ENCODE results near the gene CFAP77. TPM values are rescaled to one million over a fixed set of nuclear protein-coding genes. Genes with fewer than 3 reads are reported as not detected.

CFAP77 gene
- total and polyA plus RNA-seq, 2 of the 4 experiments (the other 2 are of a cell fraction) = not detected

DNA sequence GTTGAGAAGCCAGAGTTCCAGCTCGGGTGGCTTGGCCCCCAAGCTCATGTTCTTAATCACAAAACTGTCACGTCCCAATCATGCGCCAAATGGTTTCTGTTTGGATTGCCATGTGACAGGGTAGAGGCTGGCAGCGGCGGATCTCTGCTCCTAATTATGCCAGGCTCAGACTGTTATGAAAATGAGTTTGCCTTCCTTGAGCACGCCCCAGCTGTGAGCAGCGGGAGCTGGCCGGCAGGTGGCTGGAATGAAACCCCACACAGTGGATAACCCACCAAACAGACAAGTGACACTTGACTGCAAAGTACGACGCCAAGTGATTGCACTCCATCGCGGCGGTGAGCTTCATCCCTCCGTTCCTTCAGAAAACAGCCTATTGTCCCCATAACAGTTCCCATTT is 75.4 kb downstream of the CFAP77 start:
- Histone ChIP-seq H3K79me1 (ENCODE audit: low read depth in 1 of 2, low read length in 2 of 2) (no peaks in the 10 kb centered on the region), H4K20me1 (ENCODE audit: insufficient read depth, low read length) (no peaks in the 10 kb centered on the region), H3K23ac (ENCODE audit: low read depth, low read length) (no peak overlapping the region), H2AFZ (replicated peaks; ENCODE audit: low read length, poor library complexity) (no peak overlapping the region), H4K8ac (ENCODE audit: low read depth in 2 of 2, low read length in 2 of 2) (no peak overlapping the region), H3K27ac (ENCODE audit: insufficient read depth, low read length) (no peak overlapping the region), H2BK20ac (ENCODE audit: low read depth, low read length) (no peak overlapping the region), H3K36me3 (ENCODE audit: control insufficient read depth, insufficient read depth, low read length) (no peaks in the 10 kb centered on the region), H3K4me3 (ENCODE audit: insufficient read depth, low read depth, low read length) (no peak overlapping the region), H2AK9ac (replicated peaks; ENCODE audit: low read depth, low read length, poor library complexity) (no peak overlapping the region), H3K27me3 (ENCODE audit: control insufficient read depth, insufficient read depth, low read length) (peaks cover 68% of the 10 kb centered on the region), H3K4me2 (ENCODE audit: low read depth, low read length) (no peak overlapping the region), H3K14ac (replicated peaks; ENCODE audit: low read depth, low read length) (no peak overlapping the region), H3K9me3 (ENCODE audit: control insufficient read depth, insufficient read depth, low read length) (no peaks in the 10 kb centered on the region), H2AK5ac (ENCODE audit: low read depth, low read length) (no peak overlapping the region), H4K5ac (ENCODE audit: low read depth, low read length) (no peak overlapping the region), H4K91ac (ENCODE audit: insufficient read depth, low read depth, low read length) (no peak overlapping the region), H2BK120ac (ENCODE audit: low read depth, low read length) (no peak overlapping the region), H3K56ac (ENCODE audit: extremely low read depth, insufficient read depth, low read length) (no peak overlapping the region), H3K4ac (ENCODE audit: low read depth, low read length) (no peak overlapping the region), H3K9me1 (ENCODE audit: insufficient read depth, low read length) (no peaks in the 10 kb centered on the region), H3K9ac (ENCODE audit: low read depth, low read length) (no peak overlapping the region), H3K4me1 (ENCODE audit: control insufficient read depth, insufficient read depth, low read length) (no peaks in the 10 kb centered on the region), H2BK15ac (ENCODE audit: low read depth, low read length) (no peak overlapping the region), H2BK5ac (ENCODE audit: low read depth, low read length, poor library complexity, severe bottlenecking) (no peak overlapping the region), H3K18ac (ENCODE audit: low read depth, low read length) (no peak overlapping the region)
- intact Hi-C loops (cut with micrococcal nuclease) (no loop called here), in situ Hi-C loops (cut with MboI; ENCODE audit: low sequenced_read_pairs) (no loop called here), dilution Hi-C loops (cut with HindIII; ENCODE audit: low sequenced_read_pairs, unreplicated experiment) (no loop called here)
- CTCF ChIA-PET = no interaction called here
- no peak for ATAC-seq (ENCODE audit: low read depth)
- WGBS, 2 experiments (ENCODE audit: extremely low coverage in 2 of 2, insufficient read length in 1 of 2) = 71% methylated on average over 9 of the region's 14 CpGs; no CpG with 5 or more reads in 1 of the 2 experiments
- TF ChIP-seq, protein P1, sequence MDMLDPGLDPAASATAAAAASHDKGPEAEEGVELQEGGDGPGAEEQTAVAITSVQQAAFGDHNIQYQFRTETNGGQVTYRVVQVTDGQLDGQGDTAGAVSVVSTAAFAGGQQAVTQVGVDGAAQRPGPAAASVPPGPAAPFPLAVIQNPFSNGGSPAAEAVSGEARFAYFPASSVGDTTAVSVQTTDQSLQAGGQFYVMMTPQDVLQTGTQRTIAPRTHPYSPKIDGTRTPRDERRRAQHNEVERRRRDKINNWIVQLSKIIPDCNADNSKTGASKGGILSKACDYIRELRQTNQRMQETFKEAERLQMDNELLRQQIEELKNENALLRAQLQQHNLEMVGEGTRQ (IDR thresholded peaks at IDR 0.05; ENCODE audit: low read depth, low read length) = no peak
- TF ChIP-seq CEBPB (IDR thresholded peaks at IDR 0.05; ENCODE audit: low read depth, low read length) = no peak
- no TSS peak for BruUV-seq (replicated peaks)
- no peak for DNase-seq
- POLR2A ChIA-PET (ENCODE audit: unreplicated experiment) = no interaction called here
